Measurements from ENCODE around the gene VEPH1.

- TF ChIP-seq SPI1 (IDR thresholded peaks at IDR 0.05; ENCODE audit: borderline replicate concordance, low read depth) (peak; percentile 64; the same call in 1 of the 2 replicates), POLR2AphosphoS5 (IDR thresholded peaks at IDR 0.05; ENCODE audit: low read depth) (peak; percentile 78), CTCF (IDR thresholded peaks at IDR 0.05; ENCODE audit: insufficient read depth, low read length) (no peak)
These were observed 66.5 kb downstream of the VEPH1 start, which contains the start of gene PTX3 for GRCh38 chr3:157436583-157437291.
